ENCODE measurements around the gene PPP1R11.

GRCh38 chr6:30062471-30063178 is 4.4 kb upstream of the PPP1R11 start:
- TF ChIP-seq POLR2AphosphoS5 (IDR thresholded peaks at IDR 0.05) (no peak), POLR2A (IDR thresholded peaks at IDR 0.05) (no peak)
- TF ChIP-seq, protein P1, sequence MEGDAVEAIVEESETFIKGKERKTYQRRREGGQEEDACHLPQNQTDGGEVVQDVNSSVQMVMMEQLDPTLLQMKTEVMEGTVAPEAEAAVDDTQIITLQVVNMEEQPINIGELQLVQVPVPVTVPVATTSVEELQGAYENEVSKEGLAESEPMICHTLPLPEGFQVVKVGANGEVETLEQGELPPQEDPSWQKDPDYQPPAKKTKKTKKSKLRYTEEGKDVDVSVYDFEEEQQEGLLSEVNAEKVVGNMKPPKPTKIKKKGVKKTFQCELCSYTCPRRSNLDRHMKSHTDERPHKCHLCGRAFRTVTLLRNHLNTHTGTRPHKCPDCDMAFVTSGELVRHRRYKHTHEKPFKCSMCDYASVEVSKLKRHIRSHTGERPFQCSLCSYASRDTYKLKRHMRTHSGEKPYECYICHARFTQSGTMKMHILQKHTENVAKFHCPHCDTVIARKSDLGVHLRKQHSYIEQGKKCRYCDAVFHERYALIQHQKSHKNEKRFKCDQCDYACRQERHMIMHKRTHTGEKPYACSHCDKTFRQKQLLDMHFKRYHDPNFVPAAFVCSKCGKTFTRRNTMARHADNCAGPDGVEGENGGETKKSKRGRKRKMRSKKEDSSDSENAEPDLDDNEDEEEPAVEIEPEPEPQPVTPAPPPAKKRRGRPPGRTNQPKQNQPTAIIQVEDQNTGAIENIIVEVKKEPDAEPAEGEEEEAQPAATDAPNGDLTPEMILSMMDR (IDR thresholded peaks at IDR 0.05): peak in 1 of 5 experiments; percentile 11
